Measurements from ENCODE around the gene SAXO1.

GRCh38 chr9:18985996-18986395 is 47.0 kb downstream of the SAXO1 start:
- TF ChIP-seq EZH2 (IDR thresholded peaks at IDR 0.05; ENCODE audit: low read depth, unreplicated experiment) (no peak), CTCF (conservative IDR thresholded peaks at IDR 0.05; ENCODE audit: low read depth in 2 of 2) (no peak), JUNB (IDR thresholded peaks at IDR 0.05; ENCODE audit: unreplicated experiment) (no peak), EZH2phosphoT487 (IDR thresholded peaks at IDR 0.05; ENCODE audit: unreplicated experiment) (no peak), POLR2AphosphoS5 (IDR thresholded peaks at IDR 0.05; ENCODE audit: low read depth) (no peak), REST (IDR thresholded peaks at IDR 0.05; ENCODE audit: unreplicated experiment) (no peak), ZNF331 (CRISPR knock-in tag; IDR thresholded peaks at IDR 0.05; ENCODE audit: low read depth) (no peak)
- TF ChIP-seq, protein P1, sequence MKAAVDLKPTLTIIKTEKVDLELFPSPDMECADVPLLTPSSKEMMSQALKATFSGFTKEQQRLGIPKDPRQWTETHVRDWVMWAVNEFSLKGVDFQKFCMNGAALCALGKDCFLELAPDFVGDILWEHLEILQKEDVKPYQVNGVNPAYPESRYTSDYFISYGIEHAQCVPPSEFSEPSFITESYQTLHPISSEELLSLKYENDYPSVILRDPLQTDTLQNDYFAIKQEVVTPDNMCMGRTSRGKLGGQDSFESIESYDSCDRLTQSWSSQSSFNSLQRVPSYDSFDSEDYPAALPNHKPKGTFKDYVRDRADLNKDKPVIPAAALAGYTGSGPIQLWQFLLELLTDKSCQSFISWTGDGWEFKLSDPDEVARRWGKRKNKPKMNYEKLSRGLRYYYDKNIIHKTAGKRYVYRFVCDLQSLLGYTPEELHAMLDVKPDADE (IDR thresholded peaks at IDR 0.05) = no peak

Measured in GM23338 (cell line).